Activated naive CD8-positive, alpha-beta T cell treated with anti-CD3 and anti-CD28 coated beads, Interleukin-2, amount 50 U/mL, for 24 hours (primary cell): ENCODE data around the gene RIF1.
A peak's percentile ranks its signal among the peaks of the same experiment; 100 is the strongest.
"Not testable (repeated sequence)": the region's sequence is repeated elsewhere in the genome, so short reads cannot be mapped to it uniquely, and the experiment has no call there.

ENCODE experiments used
- ATAC-seq: fragments of 150-1000 bp; cut with Tn5 transposase; one replicate; pipeline ENCODE4 v1.10.0; 2021
- DNase-seq: peaks from one replicate; pipeline ENCODE4 v3.0.0; 2021
- H3K27ac Mint-ChIP-seq: one replicate; pipeline ENCODE4 v1.8.0; 2021; ENCODE audit warnings: mild to moderate bottlenecking, mixed read lengths
- H3K27me3 Mint-ChIP-seq: one replicate; pipeline ENCODE4 v1.8.0; 2021; ENCODE audit warnings: mixed read lengths
- H3K36me3 Mint-ChIP-seq: one replicate; pipeline ENCODE4 v1.8.0; 2021; ENCODE audit warnings: low read depth, mixed read lengths
- H3K4me1 Mint-ChIP-seq: one replicate; pipeline ENCODE4 v1.8.0; 2021; ENCODE audit warnings: mixed read lengths
- H3K4me3 Mint-ChIP-seq: one replicate; pipeline ENCODE4 v1.8.0; 2021; ENCODE audit warnings: mild to moderate bottlenecking, moderate library complexity, mixed read lengths
- H3K9me3 Mint-ChIP-seq: one replicate; pipeline ENCODE4 v1.8.0; 2021; ENCODE audit warnings: mixed read lengths

RIF1 gene

DNA sequence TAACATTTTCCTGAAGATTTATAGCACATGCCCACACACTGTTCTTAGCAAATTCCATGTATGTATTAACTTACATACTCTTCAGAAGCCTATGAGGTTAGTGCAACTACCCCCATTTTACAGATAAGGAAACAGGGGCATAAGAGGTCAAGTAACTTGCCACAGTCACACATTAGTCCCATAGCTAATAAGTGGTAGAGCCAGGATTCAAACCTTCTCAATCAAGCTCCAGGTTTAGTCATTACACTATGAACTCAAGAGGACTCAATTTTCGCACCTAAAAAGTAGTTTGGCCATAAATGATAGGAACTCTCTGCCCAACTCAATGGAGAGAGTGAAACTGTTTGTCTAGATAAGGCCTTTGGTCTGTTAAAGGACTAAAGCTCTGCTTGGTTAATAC, 9.7 kb upstream of the RIF1 start:
- Mint-ChIP-seq H3K4me1 (no peaks in the 10 kb centered on the region), H3K4me3 (no peak overlapping the region), H3K36me3 (no peaks in the 10 kb centered on the region), H3K9me3 (no peaks in the 10 kb centered on the region), H3K27ac (no peak overlapping the region), H3K27me3 (peaks cover 2% of the 10 kb centered on the region)
- DNase-seq: no peak
- ATAC-seq: no peak

DNA sequence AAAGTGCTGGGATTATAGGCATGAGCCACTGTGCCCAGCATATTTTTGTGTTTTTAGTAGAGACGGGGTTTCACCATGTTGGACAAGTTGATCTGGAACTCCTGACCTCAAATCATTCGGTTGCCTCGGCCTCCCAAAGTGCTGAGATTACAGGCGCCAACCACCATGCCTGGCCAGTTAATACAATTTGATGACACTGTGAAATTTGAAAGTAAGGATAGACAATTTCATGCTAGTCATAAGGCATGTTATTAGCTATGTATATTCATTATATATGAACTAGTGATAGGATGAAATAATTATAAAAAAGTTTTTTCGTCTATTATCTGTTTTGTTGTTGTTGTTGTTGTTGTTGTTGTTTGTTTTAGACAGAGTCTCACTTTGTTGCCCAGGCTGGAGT, 8.6 kb upstream of the RIF1 start:
- Mint-ChIP-seq H3K27ac (no peak overlapping the region), H3K36me3 (no peaks in the 10 kb centered on the region), H3K27me3 (peaks cover under 1% of the 10 kb centered on the region), H3K4me1 (no peaks in the 10 kb centered on the region), H3K4me3 (no peak overlapping the region), H3K9me3 (no peaks in the 10 kb centered on the region)
- DNase-seq (no peak), ATAC-seq (no peak)

DNA sequence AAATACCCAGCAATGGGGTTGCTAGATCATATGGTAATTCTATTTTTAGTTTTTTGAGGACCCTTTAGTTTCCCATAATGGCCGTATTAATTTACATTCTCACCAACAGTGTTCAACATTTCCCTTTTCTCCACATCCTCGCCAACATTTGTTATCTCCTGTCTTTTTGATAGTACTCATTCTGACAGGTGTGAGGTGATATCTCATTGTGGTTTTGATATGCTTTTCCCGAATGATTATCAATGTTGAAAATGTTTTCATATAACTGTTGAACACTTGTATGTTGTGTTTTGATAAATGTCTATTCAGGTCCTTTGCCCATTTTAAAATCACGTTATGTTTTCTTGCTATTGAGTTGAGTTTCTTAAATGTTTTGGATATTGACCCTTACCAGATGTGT, 5.8 kb upstream of the RIF1 start:
- no peaks in the 10 kb centered on the region for H3K27me3 Mint-ChIP-seq
- DNase-seq: no peak
- ATAC-seq: no peak
- H3K36me3 Mint-ChIP-seq: no peaks in the 10 kb centered on the region
- H3K9me3 Mint-ChIP-seq: no peaks in the 10 kb centered on the region
- no peak overlapping the region for H3K27ac Mint-ChIP-seq
- no peak overlapping the region for H3K4me3 Mint-ChIP-seq
- H3K4me1 Mint-ChIP-seq: no peaks in the 10 kb centered on the region

DNA sequence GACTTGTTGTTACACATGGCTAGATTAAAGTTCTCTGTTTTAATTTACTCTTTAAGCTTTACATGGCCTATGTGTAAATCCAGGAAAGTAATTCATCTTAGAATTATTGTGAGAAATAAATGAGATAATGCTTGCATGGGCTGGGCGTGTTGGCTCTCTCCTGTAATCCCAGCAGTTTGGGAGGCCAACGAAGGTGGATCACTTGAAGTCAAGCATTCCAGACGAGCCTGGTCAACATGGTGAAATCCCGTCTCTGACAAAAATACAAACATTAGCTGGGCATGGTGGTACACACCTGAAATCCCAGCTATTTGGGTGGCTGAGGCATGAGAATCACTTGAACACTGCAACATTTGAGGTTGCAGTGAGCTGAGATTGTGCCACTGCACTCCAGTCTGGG, 4.3 kb upstream of the RIF1 start:
- Mint-ChIP-seq H3K4me3 (no peak overlapping the region), H3K4me1 (peaks cover 4% of the 10 kb centered on the region), H3K27ac (no peak overlapping the region), H3K9me3 (no peaks in the 10 kb centered on the region), H3K36me3 (peaks cover under 1% of the 10 kb centered on the region), H3K27me3 (no peaks in the 10 kb centered on the region)
- no peak for ATAC-seq
- no peak for DNase-seq

DNA sequence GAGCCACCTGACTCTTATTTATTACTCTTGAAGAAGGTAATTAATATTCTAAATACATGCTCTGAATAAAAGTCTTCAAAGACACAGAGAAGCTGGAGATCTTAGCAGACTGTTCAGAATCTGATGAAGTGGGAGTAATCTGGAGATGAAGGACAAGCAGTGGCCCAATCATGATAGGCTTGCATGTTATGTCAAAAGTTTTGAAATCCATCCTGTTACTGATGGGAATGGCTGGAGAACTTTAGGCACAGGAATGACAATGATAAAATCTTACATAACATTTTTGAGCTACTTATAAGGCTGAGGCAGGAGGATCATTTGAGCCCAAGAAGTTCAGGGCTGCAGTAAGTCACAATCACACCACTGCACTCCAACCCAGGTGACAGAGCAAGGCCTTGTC, 2.4 kb upstream of the RIF1 start:
- no peaks in the 10 kb centered on the region for H3K27me3 Mint-ChIP-seq
- ATAC-seq (no peak), DNase-seq (no peak)
- H3K9me3 Mint-ChIP-seq: no peaks in the 10 kb centered on the region
- peaks cover 18% of the 10 kb centered on the region for H3K36me3 Mint-ChIP-seq
- H3K27ac Mint-ChIP-seq: no peak overlapping the region
- H3K4me3 Mint-ChIP-seq: no peak overlapping the region
- H3K4me1 Mint-ChIP-seq: peaks cover 19% of the 10 kb centered on the region

DNA sequence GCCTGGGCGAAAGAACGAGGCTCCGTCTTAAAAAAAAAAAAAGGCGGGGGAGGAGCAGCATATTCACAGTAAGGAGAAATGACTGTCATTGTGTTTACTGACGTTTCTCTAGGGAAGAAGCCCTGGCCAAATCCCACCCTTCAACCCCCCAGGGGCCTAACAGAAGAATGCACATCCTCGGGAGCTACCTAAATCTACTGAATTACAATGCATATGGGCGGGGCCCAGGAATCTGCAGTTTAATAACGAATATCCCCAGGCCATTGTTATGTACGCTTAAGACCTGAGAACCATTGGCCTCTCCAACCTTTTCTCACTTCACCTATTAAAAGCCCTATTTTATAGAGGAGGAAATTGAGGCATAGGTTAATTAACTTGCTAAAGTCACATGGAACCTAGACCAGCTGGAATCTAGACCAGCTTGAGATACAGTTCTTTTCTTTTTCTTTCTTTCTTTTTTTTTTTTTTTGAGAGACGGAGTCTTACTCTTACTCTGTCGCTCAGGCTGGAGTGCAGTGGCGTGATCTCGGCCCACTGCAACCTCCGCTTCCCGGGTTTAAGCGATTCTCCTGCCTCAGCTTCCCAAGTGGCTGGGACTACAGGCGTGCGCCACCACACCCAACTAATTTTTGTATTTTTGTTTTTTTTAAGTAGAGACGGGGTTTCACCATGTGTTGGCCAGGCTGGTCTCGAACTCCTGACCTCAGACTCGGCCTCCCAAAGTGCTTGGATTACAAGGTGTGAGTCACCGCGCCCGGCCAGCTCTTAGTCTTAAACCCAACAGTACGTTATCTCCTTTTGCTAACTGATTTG, 708 bp upstream of the RIF1 start:
- ATAC-seq: no peak
- no peaks in the 10 kb centered on the region for H3K27me3 Mint-ChIP-seq

DNA sequence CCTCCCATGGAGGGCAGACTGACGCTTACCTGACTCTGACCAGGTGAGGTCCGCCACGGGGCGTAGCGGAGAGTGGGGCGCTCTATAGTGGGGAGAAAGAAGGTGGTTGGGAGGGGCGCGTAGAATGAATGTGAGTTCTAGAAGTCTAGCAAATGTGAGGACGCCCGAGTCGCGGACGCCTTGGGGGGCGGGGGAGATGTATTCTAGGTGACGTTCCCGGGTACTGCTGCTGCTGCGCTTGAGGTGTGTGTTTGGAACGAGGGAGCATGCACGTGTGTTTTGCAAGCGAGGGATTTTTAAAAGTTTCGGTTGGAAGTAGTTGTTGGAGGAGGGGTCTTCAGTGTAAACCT, 758 bp downstream of the RIF1 start:
- H3K36me3 Mint-ChIP-seq: peaks cover 36% of the 10 kb centered on the region
- no peaks in the 10 kb centered on the region for H3K9me3 Mint-ChIP-seq
- peaks cover 29% of the 10 kb centered on the region for H3K4me1 Mint-ChIP-seq
- peak; percentile 37 for ATAC-seq
- H3K4me3 Mint-ChIP-seq: peak overlapping the region; percentile 100
- no peaks in the 10 kb centered on the region for H3K27me3 Mint-ChIP-seq
- peak overlapping the region; percentile 97 for H3K27ac Mint-ChIP-seq
- peak; percentile 46 for DNase-seq

More for the DNA sequence above, 708 bp upstream of the RIF1 start:
- Mint-ChIP-seq H3K4me3 (peak overlapping the region; percentile 100), H3K36me3 (peaks cover 30% of the 10 kb centered on the region), H3K4me1 (peaks cover 29% of the 10 kb centered on the region), H3K9me3 (no peaks in the 10 kb centered on the region), H3K27ac (peak overlapping the region; percentile 97)
- DNase-seq: peak; percentile 8

DNA sequence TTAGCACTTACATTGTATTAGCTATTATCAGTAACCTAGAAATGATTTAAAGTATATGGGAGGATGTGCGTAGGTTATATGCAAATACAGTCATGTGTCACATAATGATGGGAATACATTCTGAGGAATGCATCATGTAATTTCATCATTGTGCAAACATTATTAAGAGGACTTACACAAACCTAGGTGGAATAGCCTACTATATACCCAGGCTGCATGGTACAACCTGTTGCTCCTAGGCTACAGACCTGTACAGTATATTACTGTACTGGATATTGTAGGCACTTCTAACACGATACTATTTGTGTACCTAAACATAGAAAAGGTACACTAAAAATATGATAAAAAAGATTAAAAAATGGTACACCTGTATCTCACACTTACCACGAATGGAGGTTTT, 7.9 kb downstream of the RIF1 start:
- no peak for ATAC-seq
- Mint-ChIP-seq H3K36me3 (peaks cover 51% of the 10 kb centered on the region), H3K9me3 (no peaks in the 10 kb centered on the region), H3K27ac (no peak overlapping the region), H3K27me3 (no peaks in the 10 kb centered on the region), H3K4me3 (no peak overlapping the region), H3K4me1 (peaks cover 22% of the 10 kb centered on the region)
- no peak for DNase-seq

DNA sequence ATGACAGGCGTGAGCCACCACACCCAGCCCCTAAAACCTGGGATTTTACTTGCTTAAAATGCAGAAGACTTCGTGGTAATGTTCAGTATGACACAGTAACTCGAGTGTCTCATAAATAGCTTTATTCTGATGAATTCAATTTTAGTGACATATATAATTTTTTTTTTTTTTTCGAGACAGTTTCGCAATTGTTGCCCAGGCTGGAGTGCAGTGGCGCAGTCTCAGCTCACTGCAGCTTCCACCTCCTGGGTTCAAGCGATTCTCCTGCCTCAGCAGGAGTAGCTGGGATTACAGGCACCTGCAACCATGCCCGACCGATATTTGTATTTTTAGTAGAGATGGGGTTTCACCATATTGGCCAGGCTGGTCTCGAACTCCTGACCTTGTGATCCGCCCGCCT, 12.0 kb downstream of the RIF1 start:
- Mint-ChIP-seq H3K36me3 (peaks cover 57% of the 10 kb centered on the region), H3K4me1 (peaks cover 37% of the 10 kb centered on the region)
- DNase-seq, H3K27me3 Mint-ChIP-seq, H3K27ac Mint-ChIP-seq, ATAC-seq, H3K4me3 Mint-ChIP-seq, H3K9me3 Mint-ChIP-seq: not testable (repeated sequence)

DNA sequence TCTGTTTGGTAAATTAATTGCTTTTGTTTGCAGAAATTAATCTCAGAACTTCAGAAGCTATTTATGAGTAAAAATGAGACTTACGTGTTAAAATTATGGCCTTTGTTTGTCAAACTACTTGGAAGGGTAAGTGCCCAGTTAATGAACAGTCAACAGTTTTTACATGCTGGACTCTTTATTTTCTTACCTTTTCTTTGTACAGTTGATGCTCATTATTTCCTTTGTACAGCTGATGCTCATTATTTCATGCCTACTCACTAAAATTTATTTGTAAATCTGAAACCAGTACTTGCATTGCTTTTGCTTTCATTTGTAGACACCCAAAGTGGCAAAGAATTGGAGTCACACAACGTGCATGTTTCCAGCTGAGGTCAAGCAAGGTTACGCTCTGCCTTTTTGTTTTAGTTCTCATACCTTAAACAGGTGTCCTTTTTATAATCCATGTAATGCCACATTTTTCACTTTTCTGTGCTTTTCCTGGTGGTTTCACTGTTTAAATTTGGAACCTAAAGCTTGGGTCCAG, 13.3 kb downstream of the RIF1 start:
- Mint-ChIP-seq H3K9me3 (no peaks in the 10 kb centered on the region), H3K27ac (peak overlapping the region; percentile 69), H3K4me1 (peaks cover 32% of the 10 kb centered on the region), H3K36me3 (peaks cover 52% of the 10 kb centered on the region), H3K27me3 (no peaks in the 10 kb centered on the region), H3K4me3 (no peak overlapping the region)
- DNase-seq (no peak), ATAC-seq (peak; percentile 38)

DNA sequence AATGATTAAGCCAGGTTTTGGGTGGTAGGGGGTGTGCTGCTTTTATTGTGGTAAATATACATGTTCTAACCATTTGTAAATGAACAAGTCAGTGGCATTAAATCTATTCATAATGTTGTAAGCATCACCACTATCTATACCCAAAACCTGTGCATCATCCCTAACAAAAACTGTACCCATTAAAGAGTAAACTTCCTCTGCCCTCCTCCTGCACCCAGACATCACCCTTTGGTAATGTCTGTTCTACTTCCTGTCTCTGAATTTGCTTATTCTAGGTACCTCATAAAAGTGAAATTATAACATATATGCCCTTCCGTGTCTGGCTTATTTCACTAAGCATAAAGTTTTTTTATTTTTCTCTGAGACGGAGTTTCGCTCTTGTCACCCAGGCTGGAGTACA, 14.1 kb downstream of the RIF1 start:
- peaks cover 57% of the 10 kb centered on the region for H3K36me3 Mint-ChIP-seq
- no peaks in the 10 kb centered on the region for H3K9me3 Mint-ChIP-seq
- ATAC-seq: peak; percentile 45
- no peaks in the 10 kb centered on the region for H3K27me3 Mint-ChIP-seq
- H3K27ac Mint-ChIP-seq: peak overlapping the region; percentile 69
- H3K4me3 Mint-ChIP-seq: no peak overlapping the region
- DNase-seq: no peak
- H3K4me1 Mint-ChIP-seq: peaks cover 32% of the 10 kb centered on the region

DNA sequence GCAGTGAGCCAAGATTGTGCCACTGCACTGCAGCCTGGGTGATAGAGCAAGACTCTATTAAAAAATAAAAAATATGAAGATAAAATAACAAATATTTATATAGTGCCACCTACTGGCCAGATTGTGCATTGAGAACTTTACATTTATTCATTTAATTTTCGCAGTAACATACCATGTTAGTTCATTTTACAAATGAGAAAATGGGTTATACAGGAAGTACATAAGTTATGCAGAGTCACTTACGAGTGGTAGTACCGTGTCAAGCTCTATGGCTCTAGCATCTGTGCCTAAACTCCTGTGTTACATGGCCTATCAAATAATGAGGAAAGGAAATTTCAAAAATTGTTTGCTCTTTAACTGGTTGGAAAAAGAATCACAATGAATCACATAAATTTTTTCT, 27.9 kb downstream of the RIF1 start:
- Mint-ChIP-seq H3K27ac (no peak overlapping the region), H3K4me1 (peaks cover 1% of the 10 kb centered on the region), H3K36me3 (peaks cover 50% of the 10 kb centered on the region), H3K27me3 (no peaks in the 10 kb centered on the region), H3K4me3 (no peak overlapping the region), H3K9me3 (no peaks in the 10 kb centered on the region)
- ATAC-seq (no peak), DNase-seq (no peak)

DNA sequence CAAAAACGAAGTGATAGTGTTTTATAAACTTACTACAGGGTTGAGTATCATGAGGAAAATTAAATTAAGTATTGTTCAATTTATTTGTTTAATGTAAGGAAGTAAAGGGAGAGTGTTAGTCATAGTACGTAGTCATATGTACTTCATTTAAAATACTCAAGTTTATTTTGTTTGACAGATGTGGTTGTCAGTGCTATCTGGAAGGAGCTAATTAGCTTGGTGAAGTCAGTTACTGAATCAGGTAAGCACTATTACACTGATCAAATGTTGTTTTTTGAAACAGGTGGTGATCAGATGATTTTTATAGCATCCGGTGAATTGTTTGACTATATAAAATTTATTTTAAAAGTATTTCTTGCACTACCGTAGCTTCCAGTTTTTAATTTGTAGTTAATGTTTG, 28.8 kb downstream of the RIF1 start:
- no peak for DNase-seq
- Mint-ChIP-seq H3K36me3 (peaks cover 52% of the 10 kb centered on the region), H3K27me3 (no peaks in the 10 kb centered on the region), H3K27ac (no peak overlapping the region), H3K9me3 (no peaks in the 10 kb centered on the region), H3K4me1 (peaks cover 1% of the 10 kb centered on the region), H3K4me3 (no peak overlapping the region)
- ATAC-seq: no peak

DNA sequence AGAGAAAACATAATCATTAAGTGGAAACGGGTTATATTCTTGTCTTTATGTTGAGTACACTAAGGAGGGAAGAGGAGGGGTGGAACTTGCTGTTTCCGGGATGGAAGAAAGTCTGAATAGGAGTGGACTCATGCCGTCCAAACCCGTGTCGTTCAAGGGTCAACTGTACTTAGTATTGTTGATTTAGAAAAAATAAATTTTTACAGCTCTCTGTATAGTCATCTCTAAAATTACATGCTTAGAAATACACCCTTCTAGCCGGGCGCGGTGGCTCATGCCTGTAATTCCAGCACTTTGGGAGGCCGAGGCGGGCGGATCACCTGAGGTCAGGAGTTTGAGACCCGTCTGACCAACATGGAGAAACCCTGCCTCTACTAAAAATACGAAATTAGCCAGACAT, 29.4 kb downstream of the RIF1 start:
- peaks cover 1% of the 10 kb centered on the region for H3K4me1 Mint-ChIP-seq
- no peak overlapping the region for H3K4me3 Mint-ChIP-seq
- H3K36me3 Mint-ChIP-seq: peaks cover 58% of the 10 kb centered on the region
- no peaks in the 10 kb centered on the region for H3K9me3 Mint-ChIP-seq
- DNase-seq (no peak), ATAC-seq (no peak)
- H3K27me3 Mint-ChIP-seq: no peaks in the 10 kb centered on the region
- no peak overlapping the region for H3K27ac Mint-ChIP-seq

DNA sequence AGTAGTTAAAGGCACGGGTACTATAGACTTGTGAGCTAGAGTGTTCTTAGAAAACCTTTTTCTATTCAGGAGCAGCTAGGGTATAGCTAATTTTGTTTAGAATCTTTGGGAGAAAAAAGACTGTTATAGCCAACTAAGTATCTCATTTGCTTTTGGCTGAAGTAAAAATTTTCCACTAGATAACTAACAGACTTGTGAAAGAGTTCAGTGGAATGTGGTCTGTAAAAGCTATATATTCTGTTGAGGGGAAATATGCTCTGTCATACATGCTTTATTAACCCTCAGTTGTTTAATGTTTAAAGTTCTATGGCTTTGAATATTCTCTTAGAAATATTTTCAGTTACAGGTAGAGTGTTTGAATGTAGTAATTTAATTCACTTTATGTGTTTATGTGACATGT, 49.7 kb downstream of the RIF1 start:
- H3K36me3 Mint-ChIP-seq: peaks cover 68% of the 10 kb centered on the region
- no peak for ATAC-seq
- H3K4me3 Mint-ChIP-seq: no peak overlapping the region
- no peaks in the 10 kb centered on the region for H3K9me3 Mint-ChIP-seq
- no peak for DNase-seq
- no peaks in the 10 kb centered on the region for H3K4me1 Mint-ChIP-seq
- no peak overlapping the region for H3K27ac Mint-ChIP-seq
- no peaks in the 10 kb centered on the region for H3K27me3 Mint-ChIP-seq

DNA sequence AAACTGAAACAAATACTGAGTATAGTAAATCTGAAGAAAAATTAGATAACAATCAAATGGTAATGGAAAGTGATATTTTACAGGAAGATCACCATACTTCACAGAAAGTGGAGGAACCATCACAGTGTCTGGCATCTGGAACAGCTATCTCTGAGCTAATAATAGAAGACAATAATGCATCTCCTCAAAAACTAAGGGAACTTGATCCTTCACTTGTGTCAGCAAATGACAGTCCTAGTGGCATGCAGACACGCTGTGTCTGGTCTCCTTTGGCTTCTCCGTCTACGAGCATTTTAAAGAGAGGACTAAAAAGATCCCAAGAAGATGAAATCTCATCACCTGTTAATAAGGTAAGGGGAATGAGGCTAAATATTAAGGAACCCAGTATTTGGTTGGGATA, 56.1 kb downstream of the RIF1 start:
- no peak overlapping the region for H3K27ac Mint-ChIP-seq
- no peak for ATAC-seq
- H3K9me3 Mint-ChIP-seq: no peaks in the 10 kb centered on the region
- no peaks in the 10 kb centered on the region for H3K27me3 Mint-ChIP-seq
- H3K4me1 Mint-ChIP-seq: no peaks in the 10 kb centered on the region
- no peak overlapping the region for H3K4me3 Mint-ChIP-seq
- H3K36me3 Mint-ChIP-seq: peaks cover 91% of the 10 kb centered on the region
- DNase-seq: no peak
